NCI-H2107 (cell line): ENCODE measurements around the gene GABPB2.

Experiments
- DNase-seq: peaks from one replicate; lab custom pipeline; 2025; lab: John Stamatoyannopoulos, UW

Gene GABPB2

GRCh38 chr1:151133018-151133806 lies 62.7 kb downstream of the GABPB2 start:
- DNase-seq, result no peak

GRCh38 chr1:151134396-151134795 lies 63.8 kb downstream of the GABPB2 start:
- no peak for DNase-seq

GRCh38 chr1:151134991-151135390 lies 64.4 kb downstream of the GABPB2 start:
- no peak for DNase-seq

- no peak for DNase-seq
Observed at GRCh38 chr1:151135433-151136385, 65.1 kb downstream of the GABPB2 start.

- DNase-seq, result no peak
Observed at GRCh38 chr1:151137789-151138188, 67.2 kb downstream of the GABPB2 start.

- DNase-seq, result no peak
Observed at GRCh38 chr1:151142411-151143056, 72.0 kb downstream of the GABPB2 start.

GRCh38 chr1:151143057-151143435 lies 72.5 kb downstream of the GABPB2 start:
- no peak for DNase-seq

GRCh38 chr1:151143986-151144385 lies 73.4 kb downstream of the GABPB2 start:
- no peak for DNase-seq

- no peak for DNase-seq
Observed at GRCh38 chr1:151144474-151145303, 74.1 kb downstream of the GABPB2 start.

- no peak for DNase-seq
Observed at GRCh38 chr1:151145304-151146071, 74.9 kb downstream of the GABPB2 start.

- no peak for DNase-seq
Observed at GRCh38 chr1:151146072-151146411, 75.5 kb downstream of the GABPB2 start.

GRCh38 chr1:151146412-151147131 lies 76.0 kb downstream of the GABPB2 start, which contains the start of gene SEMA6C:
TSS of gene SEMA6C (minus strand) at chr1:151146631. CDS start at chr1:151142621, 4,010 bp downstream.
- DNase-seq, result peak; percentile 82

GRCh38 chr1:151147132-151147503 lies 76.6 kb downstream of the GABPB2 start:
- DNase-seq, result no peak

- no peak for DNase-seq
Observed at GRCh38 chr1:151147665-151148064, 77.1 kb downstream of the GABPB2 start.

- no peak for DNase-seq
Observed at GRCh38 chr1:151156515-151156819, 85.9 kb downstream of the GABPB2 start, which contains the start of gene TNFAIP8L2. TSS of gene TNFAIP8L2 (plus strand) at chr1:151156649. CDS start at chr1:151158698, 2,049 bp downstream.

- no peak for DNase-seq
Observed at GRCh38 chr1:151157067-151157531, 86.5 kb downstream of the GABPB2 start.

- no peak for DNase-seq
Observed at GRCh38 chr1:151158326-151158725, 87.8 kb downstream of the GABPB2 start.

- no peak for DNase-seq
Observed at GRCh38 chr1:151158751-151159251, 88.2 kb downstream of the GABPB2 start.

- no peak for DNase-seq
Observed at GRCh38 chr1:151159373-151159772, 88.8 kb downstream of the GABPB2 start.

GRCh38 chr1:151164732-151165280 lies 94.2 kb downstream of the GABPB2 start:
- no peak for DNase-seq
